Stimulated activated CD4-positive, alpha-beta T cell treated with anti-CD3 and anti-CD28 coated beads, Interleukin-15, amount 100 ng/mL, for 48 hours (primary cell): ENCODE results near the gene DUSP18.
"Not testable (repeated sequence)": the region's sequence is repeated elsewhere in the genome, so short reads cannot be mapped to it uniquely, and the experiment has no call there.

Experiments
- DNase-seq, 2 donors: peaks; one replicate each; pipeline ENCODE4 v3.0.0-alpha.2; 2020; ENCODE audit warnings: low read depth in 2 of 2

Gene DUSP18

GRCh38 chr22:30667494-30668385 lies at the start of gene DUSP18:
Gene DUSP18, minus strand, starts transcription at chr22:30667875. Its CDS starts 3,872 bp downstream, at chr22:30664003.
- DNase-seq: peak; percentile 86 to 89

- DNase-seq: no peak
Measured at GRCh38 chr22:30714062-30714461, 46.4 kb upstream of the DUSP18 start.

- DNase-seq: no peak
Measured at GRCh38 chr22:30712094-30712493, 44.4 kb upstream of the DUSP18 start.

GRCh38 chr22:30709980-30710379 lies 42.3 kb upstream of the DUSP18 start:
- DNase-seq: not testable (repeated sequence)

GRCh38 chr22:30705710-30706651 lies 38.3 kb upstream of the DUSP18 start:
- DNase-seq: no peak

- DNase-seq: no peak
Measured at GRCh38 chr22:30704978-30705377, 37.3 kb upstream of the DUSP18 start.

- no peak for DNase-seq
Measured at GRCh38 chr22:30702856-30703255, 35.2 kb upstream of the DUSP18 start.

- no peak for DNase-seq
Measured at GRCh38 chr22:30701872-30702271, 34.2 kb upstream of the DUSP18 start.

GRCh38 chr22:30697975-30698374 lies 30.3 kb upstream of the DUSP18 start:
- no peak for DNase-seq

- no peak for DNase-seq
Measured at GRCh38 chr22:30695871-30696655, 28.4 kb upstream of the DUSP18 start.

GRCh38 chr22:30695351-30695851 lies 27.7 kb upstream of the DUSP18 start:
- no peak for DNase-seq

GRCh38 chr22:30694640-30695350 lies 27.1 kb upstream of the DUSP18 start, which contains the start of gene OSBP2:
Gene OSBP2, plus strand, starts transcription at chr22:30694874. Its CDS starts 36 bp downstream, at chr22:30694910.
- DNase-seq: no peak

GRCh38 chr22:30694171-30694639 lies 26.5 kb upstream of the DUSP18 start:
- peak in 1 of 2 donors; percentile 41 for DNase-seq

- DNase-seq: no peak
Measured at GRCh38 chr22:30691204-30691603, 23.5 kb upstream of the DUSP18 start.

GRCh38 chr22:30689622-30690021 lies 21.9 kb upstream of the DUSP18 start:
- DNase-seq: no peak

GRCh38 chr22:30687358-30687757 lies 19.7 kb upstream of the DUSP18 start:
- DNase-seq: no peak

GRCh38 chr22:30685178-30685577 lies 17.5 kb upstream of the DUSP18 start:
- DNase-seq: no peak

GRCh38 chr22:30681831-30682230 lies 14.2 kb upstream of the DUSP18 start:
- DNase-seq: no peak

GRCh38 chr22:30680991-30681770 lies 13.5 kb upstream of the DUSP18 start:
- no peak for DNase-seq
